ENCODE measurements around the gene TRIM32.

- TF ChIP-seq, protein P1, sequence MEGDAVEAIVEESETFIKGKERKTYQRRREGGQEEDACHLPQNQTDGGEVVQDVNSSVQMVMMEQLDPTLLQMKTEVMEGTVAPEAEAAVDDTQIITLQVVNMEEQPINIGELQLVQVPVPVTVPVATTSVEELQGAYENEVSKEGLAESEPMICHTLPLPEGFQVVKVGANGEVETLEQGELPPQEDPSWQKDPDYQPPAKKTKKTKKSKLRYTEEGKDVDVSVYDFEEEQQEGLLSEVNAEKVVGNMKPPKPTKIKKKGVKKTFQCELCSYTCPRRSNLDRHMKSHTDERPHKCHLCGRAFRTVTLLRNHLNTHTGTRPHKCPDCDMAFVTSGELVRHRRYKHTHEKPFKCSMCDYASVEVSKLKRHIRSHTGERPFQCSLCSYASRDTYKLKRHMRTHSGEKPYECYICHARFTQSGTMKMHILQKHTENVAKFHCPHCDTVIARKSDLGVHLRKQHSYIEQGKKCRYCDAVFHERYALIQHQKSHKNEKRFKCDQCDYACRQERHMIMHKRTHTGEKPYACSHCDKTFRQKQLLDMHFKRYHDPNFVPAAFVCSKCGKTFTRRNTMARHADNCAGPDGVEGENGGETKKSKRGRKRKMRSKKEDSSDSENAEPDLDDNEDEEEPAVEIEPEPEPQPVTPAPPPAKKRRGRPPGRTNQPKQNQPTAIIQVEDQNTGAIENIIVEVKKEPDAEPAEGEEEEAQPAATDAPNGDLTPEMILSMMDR (IDR thresholded peaks at IDR 0.05): no peak
- TF ChIP-seq EP300 (IDR thresholded peaks at IDR 0.05; ENCODE audit: low read depth) (no peak), POLR2A (IDR thresholded peaks at IDR 0.05) (no peak)
Measured at GRCh38 chr9:116695438-116695837, 8.3 kb downstream of the TRIM32 start.

Measured in transverse colon (tissue), 3 donors.